Liver (tissue), 3 donors: ENCODE measurements around the gene OR10A2.

Experiments used
- ATF3 ChIP-seq: IDR thresholded peaks from 2 replicates; pipeline ENCODE4 v1.6.1; 2016; ENCODE audit warnings: antibody characterized with exemption
- CTCF ChIP-seq: fragments of 150-350 bp; IDR thresholded peaks from 2 replicates; pipeline ENCODE4 v1.5.1; 2017; ENCODE audit warnings: improper control_type of control experiment, low read depth, low read length; ENCODE audit not compliant: missing input control
- GABPA ChIP-seq, 2 donors: IDR thresholded peaks in 1 of 2; conservative IDR thresholded peaks in 1 of 2; 2 replicates each; pipeline ENCODE4 v1.6.1; 2016; ENCODE audit warnings: antibody characterized with exemption in 2 of 2, mild to moderate bottlenecking in 1 of 2, moderate library complexity in 1 of 2
- HNF4G ChIP-seq: IDR thresholded peaks from 2 replicates; pipeline ENCODE4 v1.6.1; 2016; ENCODE audit warnings: antibody characterized with exemption
- JUND ChIP-seq, 2 donors: IDR thresholded peaks; 2 replicates each; pipeline ENCODE4 v1.6.1; 2016; ENCODE audit warnings: antibody characterized with exemption in 2 of 2
- RAD21 ChIP-seq, 2 donors: IDR thresholded peaks; 2 replicates each; pipeline ENCODE4 v1.6.1; 2016; ENCODE audit warnings: antibody characterized with exemption in 2 of 2, mild to moderate bottlenecking in 2 of 2
- REST ChIP-seq: IDR thresholded peaks from 2 replicates; pipeline ENCODE4 v1.6.1; 2016; ENCODE audit warnings: antibody characterized with exemption, mild to moderate bottlenecking
- RXRA ChIP-seq, 2 donors: IDR thresholded peaks; 2 replicates each; pipeline ENCODE4 v1.6.1; 2017 to 2018; ENCODE audit warnings: antibody characterized with exemption in 2 of 2, mild to moderate bottlenecking in 1 of 2
- SP1 ChIP-seq: IDR thresholded peaks from 2 replicates; pipeline ENCODE4 v1.6.1; 2018; ENCODE audit warnings: antibody characterized with exemption, mild to moderate bottlenecking
- YY1 ChIP-seq: IDR thresholded peaks from 2 replicates; pipeline ENCODE4 v1.6.1; 2016; ENCODE audit warnings: antibody characterized with exemption, mild to moderate bottlenecking
- ZBTB33 ChIP-seq: IDR thresholded peaks from 2 replicates; pipeline ENCODE4 v1.6.1; 2016; ENCODE audit warnings: antibody characterized with exemption
- TF ChIP-seq, protein P1 (sequence below): IDR thresholded peaks from 2 replicates; pipeline ENCODE4 v1.6.1; 2016; ENCODE audit warnings: antibody characterized with exemption
- donor health status: healthy.
- donor health status: healthy.

DNA sequence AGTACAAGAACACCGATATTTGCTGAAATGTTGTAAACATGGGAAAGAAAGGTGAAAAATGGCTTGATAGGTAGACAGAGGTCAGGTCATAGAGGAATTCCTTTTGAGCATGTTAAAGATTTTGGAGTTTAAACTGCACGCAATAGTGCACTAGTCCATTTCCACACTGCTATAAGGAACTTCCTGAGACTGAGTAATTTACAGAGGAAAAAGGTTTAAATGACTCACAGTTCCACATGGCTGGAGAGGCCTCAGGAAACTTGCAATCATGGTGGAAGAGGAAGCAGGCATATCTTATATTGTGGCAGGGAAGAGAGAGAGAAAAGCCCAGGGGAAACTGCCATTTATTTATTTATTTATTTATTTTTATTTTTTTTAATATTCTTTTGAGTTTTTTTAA is 12.3 kb upstream of the OR10A2 start:
- no peak for TF ChIP-seq CTCF
- TF ChIP-seq, protein P1, sequence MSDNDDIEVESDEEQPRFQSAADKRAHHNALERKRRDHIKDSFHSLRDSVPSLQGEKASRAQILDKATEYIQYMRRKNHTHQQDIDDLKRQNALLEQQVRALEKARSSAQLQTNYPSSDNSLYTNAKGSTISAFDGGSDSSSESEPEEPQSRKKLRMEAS, result no peak
- TF ChIP-seq YY1, result no peak
- TF ChIP-seq GABPA (IDR thresholded peaks at IDR 0.05 in 1 of 2, conservative IDR thresholded peaks at IDR 0.05 in 1 of 2), result no peak
- TF ChIP-seq ATF3, result no peak
- TF ChIP-seq ZBTB33, result no peak
- TF ChIP-seq REST, result no peak
- no peak for TF ChIP-seq RAD21 (IDR thresholded peaks at IDR 0.05)
- no peak for TF ChIP-seq RXRA (IDR thresholded peaks at IDR 0.05)
- no peak for TF ChIP-seq HNF4G
- no peak for TF ChIP-seq JUND (IDR thresholded peaks at IDR 0.05)
- no peak for TF ChIP-seq SP1
